Liver (tissue), 9 donors: ENCODE results near the gene TMEM178A. TPM values are rescaled to one million over a fixed set of nuclear protein-coding genes. Genes with fewer than 3 reads are reported as not detected.

Experiments
- DNase-seq: peaks from one replicate; pipeline ENCODE4 v3.0.0-alpha.2; 2017; ENCODE audit warnings: low spot score
- H3K27ac ChIP-seq, 2 donors: one replicate each; pipeline ENCODE4 v1.7.0; 2013; ENCODE audit warnings: inconsistent platforms in 2 of 2, low read length in 2 of 2, control low read depth in 1 of 2, low read depth in 1 of 2, mild to moderate bottlenecking in 1 of 2
- H3K27me3 ChIP-seq, 4 donors: one replicate each; pipeline versions ENCODE4 v1.6.1 to v1.7.0; 2013; ENCODE audit warnings: low read length in 3 of 4, inconsistent platforms in 1 of 4, mild to moderate bottlenecking in 1 of 4, moderate library complexity in 1 of 4; ENCODE audit not compliant: control insufficient read depth in 4 of 4, insufficient read depth in 4 of 4
- H3K36me3 ChIP-seq, 4 donors: one replicate each; pipeline versions ENCODE4 v1.6.1 to v1.7.0; 2013; ENCODE audit warnings: low read length in 3 of 4, mild to moderate bottlenecking in 3 of 4, low read depth in 1 of 4, moderate library complexity in 1 of 4; ENCODE audit not compliant: control insufficient read depth in 4 of 4, insufficient read depth in 3 of 4
- H3K4me1 ChIP-seq, 4 donors: one replicate each; pipeline versions ENCODE4 v1.6.1 to v1.7.0; 2013; ENCODE audit warnings: low read length in 3 of 4, mild to moderate bottlenecking in 3 of 4, moderate library complexity in 1 of 4; ENCODE audit not compliant: control insufficient read depth in 4 of 4, insufficient read depth in 4 of 4
- H3K4me3 ChIP-seq, 3 donors: one replicate each; pipeline versions ENCODE4 v1.6.1 to v1.7.0; 2013; ENCODE audit warnings: low read length in 3 of 3, control low read depth in 1 of 3, low read depth in 1 of 3, mild to moderate bottlenecking in 1 of 3
- H3K9ac ChIP-seq, 2 donors: one replicate each; pipeline ENCODE4 v1.7.0; 2013; ENCODE audit warnings: low read length in 2 of 2, mild to moderate bottlenecking in 2 of 2, moderate library complexity in 2 of 2, control low read depth in 1 of 2, low read depth in 1 of 2
- H3K9me3 ChIP-seq, 4 donors: one replicate each; pipeline versions ENCODE4 v1.6.1 to v1.7.0; 2013; ENCODE audit warnings: low read length in 3 of 4; ENCODE audit not compliant: control insufficient read depth in 4 of 4
- ATF3 ChIP-seq: IDR thresholded peaks from 2 replicates; pipeline ENCODE4 v1.6.1; 2016; ENCODE audit warnings: antibody characterized with exemption
- EGR1 ChIP-seq, 2 donors: IDR thresholded peaks; 2 replicates each; pipeline ENCODE4 v1.6.1; 2016 to 2018; ENCODE audit warnings: antibody characterized with exemption in 2 of 2, low read depth in 2 of 2
- FOXA1 ChIP-seq: IDR thresholded peaks from 2 replicates; pipeline ENCODE4 v1.6.1; 2016; ENCODE audit warnings: antibody characterized with exemption
- FOXA2 ChIP-seq: IDR thresholded peaks from 2 replicates; pipeline ENCODE4 v1.6.1; 2016; ENCODE audit warnings: antibody characterized with exemption
- GABPA ChIP-seq, 2 donors: IDR thresholded peaks in 1 of 2; conservative IDR thresholded peaks in 1 of 2; 2 replicates each; pipeline ENCODE4 v1.6.1; 2016; ENCODE audit warnings: antibody characterized with exemption in 2 of 2, mild to moderate bottlenecking in 1 of 2, moderate library complexity in 1 of 2
- HNF4A ChIP-seq, 2 donors: conservative IDR thresholded peaks; 2 replicates each; pipeline ENCODE4 v1.6.1; 2016; ENCODE audit warnings: antibody characterized with exemption in 2 of 2, mild to moderate bottlenecking in 2 of 2
- HNF4G ChIP-seq: IDR thresholded peaks from 2 replicates; pipeline ENCODE4 v1.6.1; 2016; ENCODE audit warnings: antibody characterized with exemption
- JUND ChIP-seq, 2 donors: IDR thresholded peaks; 2 replicates each; pipeline ENCODE4 v1.6.1; 2016; ENCODE audit warnings: antibody characterized with exemption in 2 of 2
- MAX ChIP-seq: IDR thresholded peaks from 2 replicates; pipeline ENCODE4 v1.6.1; 2016; ENCODE audit warnings: antibody characterized with exemption
- NR2F2 ChIP-seq: IDR thresholded peaks from 2 replicates; pipeline ENCODE4 v1.6.1; 2016; ENCODE audit warnings: antibody characterized with exemption
- RAD21 ChIP-seq, 2 donors: IDR thresholded peaks; 2 replicates each; pipeline ENCODE4 v1.6.1; 2016; ENCODE audit warnings: antibody characterized with exemption in 2 of 2, mild to moderate bottlenecking in 2 of 2
- REST ChIP-seq: IDR thresholded peaks from 2 replicates; pipeline ENCODE4 v1.6.1; 2016; ENCODE audit warnings: antibody characterized with exemption, mild to moderate bottlenecking
- RXRA ChIP-seq, 2 donors: IDR thresholded peaks; 2 replicates each; pipeline ENCODE4 v1.6.1; 2017 to 2018; ENCODE audit warnings: antibody characterized with exemption in 2 of 2, mild to moderate bottlenecking in 1 of 2
- SP1 ChIP-seq: IDR thresholded peaks from 2 replicates; pipeline ENCODE4 v1.6.1; 2018; ENCODE audit warnings: antibody characterized with exemption, mild to moderate bottlenecking
- TAF1 ChIP-seq: conservative IDR thresholded peaks from 2 replicates; pipeline ENCODE4 v1.6.1; 2016; ENCODE audit warnings: antibody characterized with exemption, mild to moderate bottlenecking
- YY1 ChIP-seq: IDR thresholded peaks from 2 replicates; pipeline ENCODE4 v1.6.1; 2016; ENCODE audit warnings: antibody characterized with exemption, mild to moderate bottlenecking
- WGBS: extraction: QIAGEN DNeasy Blood & Tissue Kit; methylation state at CpG from one replicate; pipeline ENCODE4 v1.1.7; 2013; 5-methylcytosine and 5-hydroxymethylcytosine counted together
- polyA plus RNA-seq, 2 donors: library from polyadenylated mRNA; stranded (reverse) in 1 of 2; unstranded in 1 of 2; fragments of 200-250 nt in 1 of 2; fragments of >200 nt in 1 of 2; fragmentation: Nextera tagmentation in 1 of 2; extraction: Ambion mirVana in 1 of 2; gene quantifications; one replicate each; pipeline versions ENCODE4 v1.2.1 to v1.2.3, GENCODE V29; 2013 to 2015
- total RNA-seq, 2 donors: library from RNA; depleted of rRNA; stranded (reverse); fragments of >200 nt; gene quantifications; one replicate each; pipeline ENCODE4 v1.2.3, GENCODE V29; 2014
- TF ChIP-seq, protein P1 (sequence below): fragments of 150-350 bp; IDR thresholded peaks from 2 replicates; pipeline ENCODE4 v1.5.1; 2017; ENCODE audit warnings: improper control_type of control experiment, low read depth, low read length; ENCODE audit not compliant: missing input control
- TF ChIP-seq, protein P2 (sequence below): IDR thresholded peaks from 2 replicates; pipeline ENCODE4 v1.6.1; 2016; ENCODE audit warnings: antibody characterized with exemption
- donor health status: healthy.
- donor health status: healthy.
- donor health status: healthy.
- donor health status: healthy.
- donor health status: healthy.

The TMEM178A gene
- total and polyA plus RNA-seq, 4 donors, result 0.21 to 0.64 (median 0.49) TPM

DNA sequence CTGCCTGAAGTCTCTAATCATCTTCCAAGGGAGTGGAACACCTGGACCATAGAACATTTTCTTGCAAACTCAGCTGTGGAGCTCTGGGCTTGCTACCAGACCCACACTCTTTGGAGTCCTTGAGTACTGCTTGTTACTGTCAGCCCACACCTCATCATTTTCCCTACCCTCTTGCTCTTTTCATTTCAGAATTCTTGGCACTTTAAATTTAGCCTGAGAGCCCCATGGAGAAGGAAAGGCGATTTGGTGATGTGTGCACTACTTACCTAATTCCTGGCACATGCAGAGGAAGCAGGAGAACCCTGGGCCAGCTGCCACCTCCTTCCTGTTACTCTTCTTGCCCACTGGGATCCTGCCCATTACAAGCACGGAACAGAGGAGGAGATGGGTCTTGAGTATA lies 31.7 kb downstream of the TMEM178A start:
- no peak overlapping the region for H3K4me3 ChIP-seq
- H3K4me1 ChIP-seq, result no peaks in the 10 kb centered on the region
- no peak overlapping the region for H3K27ac ChIP-seq
- no peak for TF ChIP-seq SP1
- TF ChIP-seq HNF4G, result no peak
- TF ChIP-seq EGR1 (IDR thresholded peaks at IDR 0.05; ENCODE audit: low read depth in 2 of 2), result no peak
- no peak for TF ChIP-seq FOXA2
- DNase-seq, result no peak
- no peaks in the 10 kb centered on the region for H3K36me3 ChIP-seq
- H3K9ac ChIP-seq, result no peak overlapping the region
- no peaks in the 10 kb centered on the region for H3K27me3 ChIP-seq
- 69% methylated on average over 2 of the region's 2 CpGs for WGBS
- peaks cover 0 to 3% (median 1%) of the 10 kb centered on the region in 4 donors for H3K9me3 ChIP-seq

DNA sequence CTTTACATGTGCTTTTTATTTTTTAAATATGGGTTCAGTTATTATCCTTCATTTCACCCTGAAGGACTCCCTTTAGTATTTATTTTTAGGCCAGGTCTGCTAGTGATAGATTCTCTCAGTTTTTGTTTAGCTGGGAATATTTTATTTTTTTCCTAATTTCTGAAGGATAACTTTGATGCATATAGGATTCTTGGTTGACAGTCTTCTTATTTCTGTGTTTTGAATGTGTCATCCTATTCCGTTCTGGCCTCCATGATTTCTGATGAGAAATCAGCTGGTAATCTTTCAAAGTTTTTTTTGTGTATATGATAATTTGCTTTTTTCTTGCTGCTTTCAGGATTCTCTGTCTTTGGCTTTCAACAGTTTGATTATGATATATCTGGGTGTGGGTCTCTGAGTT lies 35.4 kb downstream of the TMEM178A start:
- H3K27me3 ChIP-seq, result no peaks in the 10 kb centered on the region
- H3K27ac ChIP-seq, result no peak overlapping the region
- H3K36me3 ChIP-seq, result no peaks in the 10 kb centered on the region
- H3K9me3 ChIP-seq, result peaks cover 0 to 3% (median 1%) of the 10 kb centered on the region in 4 donors
- WGBS, result 97% methylated on average over 1 of the region's 1 CpG
- no peaks in the 10 kb centered on the region for H3K4me1 ChIP-seq
- DNase-seq, result no peak
- no peak overlapping the region for H3K4me3 ChIP-seq
- no peak overlapping the region for H3K9ac ChIP-seq
- TF ChIP-seq, protein P1, sequence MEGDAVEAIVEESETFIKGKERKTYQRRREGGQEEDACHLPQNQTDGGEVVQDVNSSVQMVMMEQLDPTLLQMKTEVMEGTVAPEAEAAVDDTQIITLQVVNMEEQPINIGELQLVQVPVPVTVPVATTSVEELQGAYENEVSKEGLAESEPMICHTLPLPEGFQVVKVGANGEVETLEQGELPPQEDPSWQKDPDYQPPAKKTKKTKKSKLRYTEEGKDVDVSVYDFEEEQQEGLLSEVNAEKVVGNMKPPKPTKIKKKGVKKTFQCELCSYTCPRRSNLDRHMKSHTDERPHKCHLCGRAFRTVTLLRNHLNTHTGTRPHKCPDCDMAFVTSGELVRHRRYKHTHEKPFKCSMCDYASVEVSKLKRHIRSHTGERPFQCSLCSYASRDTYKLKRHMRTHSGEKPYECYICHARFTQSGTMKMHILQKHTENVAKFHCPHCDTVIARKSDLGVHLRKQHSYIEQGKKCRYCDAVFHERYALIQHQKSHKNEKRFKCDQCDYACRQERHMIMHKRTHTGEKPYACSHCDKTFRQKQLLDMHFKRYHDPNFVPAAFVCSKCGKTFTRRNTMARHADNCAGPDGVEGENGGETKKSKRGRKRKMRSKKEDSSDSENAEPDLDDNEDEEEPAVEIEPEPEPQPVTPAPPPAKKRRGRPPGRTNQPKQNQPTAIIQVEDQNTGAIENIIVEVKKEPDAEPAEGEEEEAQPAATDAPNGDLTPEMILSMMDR, result no peak
- TF ChIP-seq TAF1 (no peak), YY1 (no peak), MAX (no peak), EGR1 (IDR thresholded peaks at IDR 0.05; ENCODE audit: low read depth in 2 of 2) (no peak), FOXA2 (no peak), SP1 (no peak), NR2F2 (no peak), REST (no peak), FOXA1 (no peak), RAD21 (IDR thresholded peaks at IDR 0.05) (no peak), ATF3 (no peak), RXRA (IDR thresholded peaks at IDR 0.05) (no peak), HNF4A (conservative IDR thresholded peaks at IDR 0.05) (no peak), HNF4G (no peak), JUND (IDR thresholded peaks at IDR 0.05) (no peak), GABPA (IDR thresholded peaks at IDR 0.05 in 1 of 2, conservative IDR thresholded peaks at IDR 0.05 in 1 of 2) (no peak)
- TF ChIP-seq, protein P2, sequence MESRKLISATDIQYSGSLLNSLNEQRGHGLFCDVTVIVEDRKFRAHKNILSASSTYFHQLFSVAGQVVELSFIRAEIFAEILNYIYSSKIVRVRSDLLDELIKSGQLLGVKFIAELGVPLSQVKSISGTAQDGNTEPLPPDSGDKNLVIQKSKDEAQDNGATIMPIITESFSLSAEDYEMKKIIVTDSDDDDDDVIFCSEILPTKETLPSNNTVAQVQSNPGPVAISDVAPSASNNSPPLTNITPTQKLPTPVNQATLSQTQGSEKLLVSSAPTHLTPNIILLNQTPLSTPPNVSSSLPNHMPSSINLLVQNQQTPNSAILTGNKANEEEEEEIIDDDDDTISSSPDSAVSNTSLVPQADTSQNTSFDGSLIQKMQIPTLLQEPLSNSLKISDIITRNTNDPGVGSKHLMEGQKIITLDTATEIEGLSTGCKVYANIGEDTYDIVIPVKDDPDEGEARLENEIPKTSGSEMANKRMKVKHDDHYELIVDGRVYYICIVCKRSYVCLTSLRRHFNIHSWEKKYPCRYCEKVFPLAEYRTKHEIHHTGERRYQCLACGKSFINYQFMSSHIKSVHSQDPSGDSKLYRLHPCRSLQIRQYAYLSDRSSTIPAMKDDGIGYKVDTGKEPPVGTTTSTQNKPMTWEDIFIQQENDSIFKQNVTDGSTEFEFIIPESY, result no peak
